Mesodermal cell (in vitro differentiated cells): ENCODE measurements around the gene TEX29.

Experiments
- H3K27ac ChIP-seq: 2 replicates; pipeline ENCODE4 v1.7.0; 2013; ENCODE audit warnings: mild to moderate bottlenecking, low read depth, low read length, moderate library complexity; ENCODE audit not compliant: severe bottlenecking
- H3K36me3 ChIP-seq: 2 replicates; pipeline ENCODE4 v1.7.1; 2013; ENCODE audit warnings: mild to moderate bottlenecking, low read length, moderate library complexity; ENCODE audit not compliant: control insufficient read depth, insufficient read depth
- H3K4me1 ChIP-seq: one replicate; pipeline ENCODE4 v1.7.1; 2013; ENCODE audit warnings: mild to moderate bottlenecking, low read length; ENCODE audit not compliant: insufficient read depth, control insufficient read depth, poor library complexity, severe bottlenecking
- H3K4me3 ChIP-seq: 2 replicates; pipeline ENCODE4 v1.7.0; 2013; ENCODE audit warnings: low read length, control low read depth, mild to moderate bottlenecking; ENCODE audit not compliant: insufficient read depth, poor library complexity, severe bottlenecking; ENCODE audit errors: extremely low read depth
- H3K9me3 ChIP-seq: 2 replicates; pipeline ENCODE4 v1.7.1; 2013; ENCODE audit warnings: mild to moderate bottlenecking, low read length, moderate library complexity; ENCODE audit not compliant: control insufficient read depth
- WGBS, 2 experiments: methylation state at CpG; one replicate each; pipeline ENCODE4 v1.1.5; 2013; ENCODE audit warnings: missing lambda C conversion rate in 2 of 2; ENCODE audit not compliant: insufficient coverage in 2 of 2; 5-methylcytosine and 5-hydroxymethylcytosine counted together

The TEX29 gene

DNA sequence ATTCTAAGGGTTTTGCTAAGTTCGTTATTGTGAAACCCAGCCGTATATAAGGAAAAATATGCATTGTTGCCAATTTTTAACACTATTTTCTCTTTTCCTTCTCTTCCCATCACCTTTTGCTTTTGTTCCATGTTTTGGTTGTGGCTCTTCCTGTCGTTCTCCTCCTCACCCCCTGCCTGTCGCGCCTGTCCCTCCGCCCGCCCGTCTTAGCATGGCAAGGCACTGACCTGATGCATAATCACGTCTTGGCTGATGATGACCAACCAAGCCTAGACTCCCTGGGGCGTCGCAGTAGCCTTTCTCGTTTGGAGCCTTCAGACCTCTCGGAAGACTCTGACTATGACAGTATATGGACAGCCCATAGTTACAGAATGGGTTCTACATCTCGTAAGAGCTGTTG is 28.5 kb upstream of the TEX29 start:
- no peak overlapping the region for H3K27ac ChIP-seq
- H3K36me3 ChIP-seq = peaks cover 87% of the 10 kb centered on the region
- no peaks in the 10 kb centered on the region for H3K9me3 ChIP-seq
- no peak overlapping the region for H3K4me3 ChIP-seq
- no peaks in the 10 kb centered on the region for H3K4me1 ChIP-seq
- WGBS, 2 experiments = 95% methylated on average over 11 to 12 of the region's 14 CpGs

- no peak overlapping the region for H3K27ac ChIP-seq
- H3K36me3 ChIP-seq = peaks cover 81% of the 10 kb centered on the region
- no peak overlapping the region for H3K4me3 ChIP-seq
- H3K4me1 ChIP-seq = no peaks in the 10 kb centered on the region
- H3K9me3 ChIP-seq = no peaks in the 10 kb centered on the region
- WGBS, 2 experiments = 96 to 98% methylated on average over 10 of the region's 13 CpGs
Measured at GRCh38 chr13:111292710-111293485, 27.5 kb upstream of the TEX29 start.

GRCh38 chr13:111295886-111296285 is 24.6 kb upstream of the TEX29 start:
- 89 to 98% methylated on average over 9 of the region's 9 CpGs for WGBS, 2 experiments
- H3K4me1 ChIP-seq = no peaks in the 10 kb centered on the region
- H3K27ac ChIP-seq = no peak overlapping the region
- H3K36me3 ChIP-seq = peaks cover 66% of the 10 kb centered on the region
- H3K9me3 ChIP-seq = no peaks in the 10 kb centered on the region
- no peak overlapping the region for H3K4me3 ChIP-seq

DNA sequence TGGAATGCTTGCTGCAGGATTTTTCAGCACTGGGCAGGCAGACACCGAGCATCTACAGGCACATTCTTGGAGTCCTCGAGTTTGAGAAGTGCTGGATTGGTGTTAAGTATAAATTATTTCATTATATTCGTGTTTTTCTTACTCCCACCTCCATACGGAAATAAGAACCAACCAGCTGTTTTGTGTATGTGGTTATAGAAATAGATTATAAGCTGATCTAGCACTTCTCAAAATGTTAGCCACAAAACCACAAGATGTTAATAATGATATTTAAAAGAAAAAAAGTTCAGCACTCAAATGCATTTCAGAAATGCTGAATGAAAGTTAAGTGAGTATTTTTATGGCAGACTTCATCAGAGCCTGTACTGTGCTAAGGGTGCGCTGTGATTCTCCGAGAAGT is 24.0 kb upstream of the TEX29 start:
- no peak overlapping the region for H3K4me3 ChIP-seq
- WGBS, 2 experiments = 95 to 100% methylated on average over 2 of the region's 6 CpGs
- no peaks in the 10 kb centered on the region for H3K9me3 ChIP-seq
- H3K36me3 ChIP-seq = peaks cover 65% of the 10 kb centered on the region
- no peak overlapping the region for H3K27ac ChIP-seq
- H3K4me1 ChIP-seq = no peaks in the 10 kb centered on the region

- 91 to 93% methylated on average over 12 to 13 of the region's 13 CpGs for WGBS, 2 experiments
- Histone ChIP-seq H3K36me3 (peaks cover 68% of the 10 kb centered on the region), H3K27ac (no peak overlapping the region), H3K4me3 (no peak overlapping the region), H3K4me1 (no peaks in the 10 kb centered on the region), H3K9me3 (no peaks in the 10 kb centered on the region)
Measured at GRCh38 chr13:111298214-111298975, 22.0 kb upstream of the TEX29 start.

- 90 to 91% methylated on average over 18 to 22 of the region's 22 CpGs for WGBS, 2 experiments
- no peaks in the 10 kb centered on the region for H3K9me3 ChIP-seq
- H3K36me3 ChIP-seq = peaks cover 78% of the 10 kb centered on the region
Measured at GRCh38 chr13:111302045-111302726, 18.3 kb upstream of the TEX29 start.

DNA sequence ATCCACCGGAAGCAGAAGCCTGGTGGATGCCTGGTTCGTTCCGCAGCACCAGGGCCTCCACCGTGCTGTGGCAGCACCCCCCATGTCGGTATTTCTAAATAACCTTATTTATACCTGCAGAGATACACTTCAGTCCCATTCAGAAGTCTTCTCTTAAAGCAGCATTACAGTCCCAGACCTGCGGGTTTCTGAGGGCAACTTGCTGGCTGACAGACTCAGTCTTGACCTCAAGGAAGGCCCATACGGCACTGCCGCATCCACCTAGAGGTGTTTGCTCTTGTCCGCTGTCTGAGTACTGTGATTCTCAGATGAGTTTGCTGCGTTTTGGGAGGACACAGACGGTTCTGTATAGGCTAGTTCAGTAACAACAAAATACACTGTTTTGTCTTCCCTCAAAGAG is 16.9 kb upstream of the TEX29 start:
- Histone ChIP-seq H3K9me3 (no peaks in the 10 kb centered on the region), H3K36me3 (peaks cover 78% of the 10 kb centered on the region), H3K4me1 (no peaks in the 10 kb centered on the region), H3K4me3 (no peak overlapping the region), H3K27ac (no peak overlapping the region)
- 96 to 97% methylated on average over 8 of the region's 11 CpGs for WGBS, 2 experiments

More at GRCh38 chr13:111302045-111302726, 18.3 kb upstream of the TEX29 start:
- Histone ChIP-seq H3K4me1 (no peaks in the 10 kb centered on the region), H3K4me3 (no peak overlapping the region), H3K27ac (no peak overlapping the region)

DNA sequence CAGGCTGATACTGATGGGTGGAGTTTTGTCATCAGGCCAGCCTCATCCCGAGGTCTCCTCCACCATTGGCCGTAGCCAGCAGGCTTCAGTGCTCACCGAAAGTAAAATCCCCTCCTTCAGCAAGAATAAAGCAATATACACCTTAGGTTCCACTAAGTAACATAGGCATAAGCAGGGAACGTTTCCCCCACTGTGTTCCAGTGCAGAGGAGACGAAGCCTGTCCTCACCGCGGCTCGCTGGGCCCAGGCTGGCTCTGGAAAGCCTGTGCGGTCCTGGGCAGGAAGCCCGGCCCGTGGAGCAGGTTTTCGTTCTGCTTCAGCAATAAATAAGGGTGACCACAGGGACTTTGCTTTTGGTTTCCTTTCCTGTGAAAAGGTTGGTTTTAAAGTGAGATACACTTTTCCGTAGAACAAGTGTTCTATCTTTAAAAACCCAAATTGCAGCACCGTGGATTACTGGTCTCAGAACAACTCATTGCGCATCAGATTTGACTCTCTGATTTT is 16.3 kb upstream of the TEX29 start:
- 98 to 99% methylated on average over 13 to 14 of the region's 15 CpGs for WGBS, 2 experiments
- Histone ChIP-seq H3K27ac (no peak overlapping the region), H3K4me1 (no peaks in the 10 kb centered on the region), H3K4me3 (no peak overlapping the region), H3K36me3 (peaks cover 78% of the 10 kb centered on the region), H3K9me3 (no peaks in the 10 kb centered on the region)

DNA sequence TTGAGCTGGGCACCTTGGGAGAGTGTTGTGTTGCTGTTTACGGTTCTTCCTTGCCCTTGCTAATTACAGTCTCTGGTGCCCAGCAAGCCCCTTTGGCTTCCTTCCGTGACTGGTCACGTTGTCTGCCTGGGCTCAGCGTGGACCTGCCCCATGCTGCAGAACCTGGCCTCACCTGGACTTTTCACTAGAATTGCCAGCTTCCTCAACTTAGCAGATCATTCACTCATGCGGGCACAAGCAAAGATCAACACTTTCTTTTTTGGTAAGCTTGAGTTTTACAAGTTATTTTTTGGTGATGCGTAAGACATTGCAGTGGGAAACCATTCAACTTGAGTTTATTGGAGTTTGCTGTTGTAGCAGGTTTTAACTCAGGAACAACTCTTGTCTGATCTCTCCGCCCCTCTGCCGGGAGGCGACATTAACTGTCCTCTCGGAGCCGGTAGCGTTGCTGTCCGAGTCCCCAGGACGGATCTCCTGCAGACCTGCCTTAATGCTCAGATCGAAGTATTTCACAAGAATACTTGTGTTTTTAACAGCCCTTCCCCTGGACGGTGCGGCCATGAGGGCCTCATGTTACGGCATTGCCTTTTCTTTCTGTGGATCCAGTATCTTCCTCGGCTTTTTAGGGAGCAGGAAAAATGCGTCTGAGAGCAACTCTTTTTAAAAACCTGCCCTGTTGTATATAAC is 15.7 kb upstream of the TEX29 start:
- Histone ChIP-seq H3K27ac (no peak overlapping the region), H3K9me3 (no peaks in the 10 kb centered on the region), H3K4me1 (no peaks in the 10 kb centered on the region), H3K36me3 (peaks cover 79% of the 10 kb centered on the region), H3K4me3 (no peak overlapping the region)
- 90 to 97% methylated on average over 17 to 19 of the region's 20 CpGs for WGBS, 2 experiments

DNA sequence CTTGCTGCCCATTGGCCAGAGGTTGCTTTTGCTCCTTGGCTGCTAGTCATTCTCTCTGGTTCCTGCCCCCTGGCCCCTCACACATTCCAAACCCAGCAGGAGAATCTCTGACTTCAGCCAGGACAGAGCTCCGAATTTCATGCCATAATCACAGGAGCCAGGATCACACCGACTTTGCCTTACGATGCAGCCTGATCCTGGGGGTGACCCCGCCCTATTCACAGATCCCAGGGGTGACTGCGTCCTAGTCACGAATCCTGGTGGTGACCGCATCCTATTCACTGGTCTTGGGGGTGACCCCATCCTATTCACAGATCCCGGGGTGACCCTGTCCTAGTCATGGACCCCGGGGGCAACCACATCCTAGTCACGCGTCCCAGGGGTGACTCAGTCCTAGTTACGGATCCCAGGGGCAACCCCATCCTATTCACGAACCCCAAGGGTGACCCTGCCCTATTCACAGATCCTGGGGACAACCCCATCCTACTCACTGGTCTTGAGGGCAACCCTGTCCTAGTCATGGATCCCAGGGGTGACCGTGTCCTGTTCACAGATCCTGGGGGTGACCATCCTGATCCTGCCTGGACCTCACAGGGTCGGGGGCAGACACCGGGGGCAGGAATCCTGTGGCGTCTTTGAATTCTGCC is 7.4 kb upstream of the TEX29 start:
- Histone ChIP-seq H3K4me1 (no peaks in the 10 kb centered on the region), H3K36me3 (peaks cover 33% of the 10 kb centered on the region), H3K9me3 (peaks cover 9% of the 10 kb centered on the region), H3K27ac (no peak overlapping the region), H3K4me3 (no peak overlapping the region)
- 96 to 97% methylated on average over 14 to 15 of the region's 17 CpGs for WGBS, 2 experiments
